Measurements from ENCODE around the gene PGRMC2.
"Not testable (repeated sequence)": the region's sequence is repeated elsewhere in the genome, so short reads cannot be mapped to it uniquely, and the experiment has no call there.

Gene PGRMC2

DNA sequence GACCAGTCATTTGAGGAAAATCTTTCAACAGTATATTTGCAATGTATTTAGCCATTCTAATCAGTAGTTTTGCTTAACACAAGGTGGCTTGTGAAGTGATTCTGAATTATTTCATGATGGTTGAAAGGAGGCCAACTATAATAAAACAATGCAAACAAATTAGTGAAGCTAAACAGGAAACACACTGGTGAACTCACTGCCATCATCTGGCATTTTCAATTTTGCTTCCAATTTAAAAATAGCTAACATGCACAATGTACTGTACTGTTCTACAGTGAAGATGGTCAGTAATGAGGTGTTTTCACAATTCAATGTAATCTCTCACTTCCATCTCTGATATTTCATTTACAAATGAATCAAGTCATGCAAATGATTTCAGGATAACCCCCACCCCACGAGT, 31.1 kb downstream of the PGRMC2 start:
- TF ChIP-seq POLR2A (IDR thresholded peaks at IDR 0.05; ENCODE audit: extremely low read depth, insufficient read length) (no peak), MYC (IDR thresholded peaks at IDR 0.05; ENCODE audit: low read depth, low read length) (no peak)
- TF ChIP-seq, protein P1, sequence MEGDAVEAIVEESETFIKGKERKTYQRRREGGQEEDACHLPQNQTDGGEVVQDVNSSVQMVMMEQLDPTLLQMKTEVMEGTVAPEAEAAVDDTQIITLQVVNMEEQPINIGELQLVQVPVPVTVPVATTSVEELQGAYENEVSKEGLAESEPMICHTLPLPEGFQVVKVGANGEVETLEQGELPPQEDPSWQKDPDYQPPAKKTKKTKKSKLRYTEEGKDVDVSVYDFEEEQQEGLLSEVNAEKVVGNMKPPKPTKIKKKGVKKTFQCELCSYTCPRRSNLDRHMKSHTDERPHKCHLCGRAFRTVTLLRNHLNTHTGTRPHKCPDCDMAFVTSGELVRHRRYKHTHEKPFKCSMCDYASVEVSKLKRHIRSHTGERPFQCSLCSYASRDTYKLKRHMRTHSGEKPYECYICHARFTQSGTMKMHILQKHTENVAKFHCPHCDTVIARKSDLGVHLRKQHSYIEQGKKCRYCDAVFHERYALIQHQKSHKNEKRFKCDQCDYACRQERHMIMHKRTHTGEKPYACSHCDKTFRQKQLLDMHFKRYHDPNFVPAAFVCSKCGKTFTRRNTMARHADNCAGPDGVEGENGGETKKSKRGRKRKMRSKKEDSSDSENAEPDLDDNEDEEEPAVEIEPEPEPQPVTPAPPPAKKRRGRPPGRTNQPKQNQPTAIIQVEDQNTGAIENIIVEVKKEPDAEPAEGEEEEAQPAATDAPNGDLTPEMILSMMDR (IDR thresholded peaks at IDR 0.05; ENCODE audit: low read depth, low read length) = no peak
- TF ChIP-seq, protein P2, sequence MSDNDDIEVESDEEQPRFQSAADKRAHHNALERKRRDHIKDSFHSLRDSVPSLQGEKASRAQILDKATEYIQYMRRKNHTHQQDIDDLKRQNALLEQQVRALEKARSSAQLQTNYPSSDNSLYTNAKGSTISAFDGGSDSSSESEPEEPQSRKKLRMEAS (IDR thresholded peaks at IDR 0.05; ENCODE audit: low read depth, low read length) = no peak
- no peak for DNase-seq (ENCODE audit: low read depth)
- no peak overlapping the region for H3K4me3 ChIP-seq (ENCODE audit: low read depth, low read length)

DNA sequence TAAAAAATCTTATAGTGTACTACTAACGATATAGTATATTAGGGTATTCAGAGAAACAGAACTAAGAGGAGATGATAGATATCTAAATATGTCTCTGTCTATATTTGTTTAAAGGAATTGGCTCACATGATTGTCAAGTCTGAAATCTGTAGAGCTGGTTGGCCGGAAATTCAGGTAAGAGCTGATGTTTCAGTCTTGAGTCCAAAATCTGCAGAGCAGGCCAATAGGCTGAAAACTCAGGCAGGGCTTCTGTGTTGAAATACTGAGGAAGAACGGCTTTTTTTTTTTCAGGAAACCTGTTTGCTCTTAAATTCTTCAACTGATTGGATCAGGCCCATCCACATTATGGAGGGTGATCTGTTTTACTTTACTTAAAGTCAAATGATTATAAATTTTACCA, 31.7 kb downstream of the PGRMC2 start:
- no peak for TF ChIP-seq MYC (IDR thresholded peaks at IDR 0.05; ENCODE audit: low read depth, low read length)
- TF ChIP-seq, protein P1 (IDR thresholded peaks at IDR 0.05; ENCODE audit: low read depth, low read length) = no peak
- TF ChIP-seq, protein P2 (IDR thresholded peaks at IDR 0.05; ENCODE audit: low read depth, low read length) = no peak
- no peak for TF ChIP-seq POLR2A (IDR thresholded peaks at IDR 0.05; ENCODE audit: extremely low read depth, insufficient read length)
- no peak overlapping the region for H3K4me3 ChIP-seq (ENCODE audit: low read depth, low read length)
- DNase-seq (ENCODE audit: low read depth) = no peak

DNA sequence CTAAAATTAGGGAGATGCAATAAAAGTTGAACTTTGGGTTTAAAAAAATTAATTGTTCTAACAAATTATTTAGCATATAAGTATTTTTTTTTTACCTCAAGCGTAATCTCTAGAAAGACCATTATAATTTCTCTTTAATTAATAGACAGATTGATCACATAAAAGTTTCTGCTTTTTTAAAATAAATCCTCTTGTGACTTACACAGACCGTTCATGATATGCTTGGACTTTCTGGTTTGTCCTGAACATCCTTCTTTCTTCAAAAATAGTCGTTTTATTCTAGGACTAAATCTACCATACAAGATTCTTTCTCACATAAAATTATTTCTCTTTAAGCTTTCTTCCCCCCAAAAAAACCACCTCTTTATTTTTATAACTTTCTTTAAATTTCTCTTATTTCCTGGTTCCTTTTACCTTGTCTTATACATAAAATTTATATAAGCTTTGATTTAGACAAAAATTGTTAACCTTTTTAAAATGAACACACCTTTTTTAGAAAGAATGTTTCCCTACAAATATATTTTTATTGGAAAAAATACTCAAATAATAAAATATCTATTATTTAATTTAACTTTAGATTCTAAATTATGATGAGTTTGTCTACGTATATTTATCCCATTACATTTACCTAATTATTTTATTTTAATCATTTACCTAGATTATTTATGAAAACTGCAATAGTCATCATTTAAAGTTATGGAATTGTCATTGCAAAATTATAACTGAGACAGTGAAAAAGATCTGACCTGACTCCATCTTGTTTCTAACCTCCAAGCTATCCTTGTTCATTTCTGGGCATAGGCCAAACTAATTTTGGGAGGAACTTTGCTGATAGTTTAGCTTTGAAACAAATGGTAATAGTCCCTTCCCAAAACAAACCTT, 37.6 kb downstream of the PGRMC2 start:
- no peak overlapping the region for H3K4me3 ChIP-seq (ENCODE audit: low read depth, low read length)
- DNase-seq (ENCODE audit: low read depth) = peak; percentile 15
- TF ChIP-seq, protein P2 (IDR thresholded peaks at IDR 0.05; ENCODE audit: low read depth, low read length) = no peak
- TF ChIP-seq MYC (IDR thresholded peaks at IDR 0.05; ENCODE audit: low read depth, low read length) = no peak
- TF ChIP-seq, protein P1 (IDR thresholded peaks at IDR 0.05; ENCODE audit: low read depth, low read length) = no peak
- TF ChIP-seq POLR2A (IDR thresholded peaks at IDR 0.05; ENCODE audit: extremely low read depth, insufficient read length) = no peak

DNA sequence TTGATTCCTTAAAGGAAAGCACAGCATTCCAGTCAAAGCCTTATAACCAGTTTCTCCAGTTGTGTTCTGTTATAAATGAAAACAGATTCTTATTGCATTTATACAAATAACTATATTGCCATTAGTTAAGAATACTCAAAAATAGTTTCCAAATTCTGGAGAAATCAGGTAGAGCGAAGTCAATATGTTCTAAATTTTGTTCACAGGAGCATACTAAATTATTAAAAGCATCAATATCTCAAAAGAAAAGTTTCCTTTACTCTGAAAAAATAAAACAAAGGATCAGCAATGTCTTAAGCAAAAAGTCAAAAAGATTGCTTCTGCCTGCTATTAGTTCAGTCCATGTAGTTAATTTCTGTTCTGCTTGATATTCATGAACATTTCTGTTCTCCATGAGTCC, 39.7 kb downstream of the PGRMC2 start:
- no peak for TF ChIP-seq MYC (IDR thresholded peaks at IDR 0.05; ENCODE audit: low read depth, low read length)
- TF ChIP-seq, protein P2 (IDR thresholded peaks at IDR 0.05; ENCODE audit: low read depth, low read length) = no peak
- no peak overlapping the region for H3K4me3 ChIP-seq (ENCODE audit: low read depth, low read length)
- DNase-seq (ENCODE audit: low read depth) = no peak

DNA sequence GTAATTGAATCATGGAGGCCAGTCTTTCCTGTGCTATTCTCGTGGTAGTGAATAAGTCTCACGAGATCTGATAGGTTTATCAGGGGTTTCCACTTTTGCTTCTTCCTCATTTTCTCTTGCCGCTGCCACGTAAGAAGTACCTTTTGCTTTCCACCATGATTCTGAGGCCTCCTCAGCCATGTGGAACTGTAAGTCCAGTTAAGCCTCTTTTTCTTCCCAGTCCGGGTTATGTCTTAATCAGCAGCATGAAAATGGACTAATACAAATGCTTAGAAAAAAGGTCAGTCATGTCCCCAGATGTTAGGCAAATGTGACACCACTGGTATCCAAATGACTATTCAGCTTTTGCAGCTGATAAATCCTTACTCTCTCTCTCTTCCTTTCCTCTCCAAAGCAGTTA, 42.2 kb downstream of the PGRMC2 start:
- H3K4me3 ChIP-seq (ENCODE audit: low read depth, low read length); DNase-seq (ENCODE audit: low read depth): not testable (repeated sequence)

DNA sequence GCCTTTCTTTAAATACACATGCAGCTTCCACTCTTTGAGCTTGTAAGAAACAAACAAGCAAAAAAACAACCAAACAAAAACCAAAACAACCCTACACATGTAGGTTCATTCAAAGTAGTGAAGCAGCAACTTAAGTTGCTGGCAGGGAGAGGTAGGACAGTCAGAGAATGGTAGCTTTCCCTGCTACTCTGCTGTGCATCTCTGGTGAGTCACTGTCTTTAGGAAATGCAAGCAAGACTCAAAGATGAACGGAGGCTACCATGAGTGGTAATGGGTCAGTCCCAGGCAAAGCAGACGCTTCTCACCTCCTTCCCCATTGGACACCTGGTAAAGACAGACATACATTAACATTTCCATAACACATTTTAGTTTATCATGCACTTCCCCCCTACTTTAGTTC, 43.2 kb downstream of the PGRMC2 start:
- DNase-seq (ENCODE audit: low read depth) = no peak
- TF ChIP-seq, protein P2 (IDR thresholded peaks at IDR 0.05; ENCODE audit: low read depth, low read length) = no peak
- TF ChIP-seq POLR2A (IDR thresholded peaks at IDR 0.05; ENCODE audit: extremely low read depth, insufficient read length) (no peak), MYC (IDR thresholded peaks at IDR 0.05; ENCODE audit: low read depth, low read length) (no peak)
- TF ChIP-seq, protein P1 (IDR thresholded peaks at IDR 0.05; ENCODE audit: low read depth, low read length) = no peak
- no peak overlapping the region for H3K4me3 ChIP-seq (ENCODE audit: low read depth, low read length)

All from NB4 (cell line).